Measurements from ENCODE around the gene GAGE12J. TPM values are rescaled to one million over a fixed set of nuclear protein-coding genes. Genes with fewer than 3 reads are reported as not detected.
"Not testable (repeated sequence)": the region's sequence is repeated elsewhere in the genome, so short reads cannot be mapped to it uniquely, and the experiment has no call there.

The GAGE12J gene
- total RNA-seq, 1 donor from 2014 or later = not detected

- no peak for DNase-seq (ENCODE audit: low read depth)
Observed at GRCh38 chrX:49310371-49310770, 11.5 kb upstream of the GAGE12J start.

GRCh38 chrX:49312176-49312575 is 9.7 kb upstream of the GAGE12J start:
- no peak for DNase-seq (ENCODE audit: low read depth)

- DNase-seq (ENCODE audit: low read depth) = no peak
Observed at GRCh38 chrX:49316085-49316484, 5.8 kb upstream of the GAGE12J start.

GRCh38 chrX:49322266-49322665 is 429 bp downstream of the GAGE12J start:
- DNase-seq (ENCODE audit: low read depth) = not testable (repeated sequence)

GRCh38 chrX:49323735-49324134 is 1.9 kb downstream of the GAGE12J start:
- DNase-seq (ENCODE audit: low read depth) = not testable (repeated sequence)

GRCh38 chrX:49330421-49330820 is 8.6 kb downstream of the GAGE12J start:
- DNase-seq (ENCODE audit: low read depth) = not testable (repeated sequence)

- not testable (repeated sequence) for DNase-seq (ENCODE audit: low read depth)
Observed at GRCh38 chrX:49331282-49331681, 9.4 kb downstream of the GAGE12J start, which contains the start of gene GAGE13. GAGE13 (plus strand) TSS chrX:49331582; CDS start chrX:49332738, 1,156 bp downstream.

- not testable (repeated sequence) for DNase-seq (ENCODE audit: low read depth)
Observed at GRCh38 chrX:49331841-49332240, 10.0 kb downstream of the GAGE12J start.

GRCh38 chrX:49341449-49341848 is 19.6 kb downstream of the GAGE12J start:
- DNase-seq (ENCODE audit: low read depth) = not testable (repeated sequence)

- DNase-seq (ENCODE audit: low read depth) = not testable (repeated sequence)
Observed at GRCh38 chrX:49344496-49345175, 22.8 kb downstream of the GAGE12J start.

GRCh38 chrX:49345402-49345801 is 23.6 kb downstream of the GAGE12J start:
- not testable (repeated sequence) for DNase-seq (ENCODE audit: low read depth)

- not testable (repeated sequence) for DNase-seq (ENCODE audit: low read depth)
Observed at GRCh38 chrX:49346150-49346549, 24.3 kb downstream of the GAGE12J start.

Other genes with a start within 250 kb of the GAGE12J start
- 4.3 and 9.4 TPM in 2 replicates for gene PRAF2, start 248.0 kb upstream of the GAGE12J start, total RNA-seq
- gene WDR45, start 242.2 kb upstream of the GAGE12J start, total RNA-seq = 39.8 and 62.7 TPM in 2 replicates
- 21.5 and 26.2 TPM in 2 replicates for gene GPKOW, start 198.3 kb upstream of the GAGE12J start, total RNA-seq
- gene MAGIX, start 159.3 kb upstream of the GAGE12J start, total RNA-seq = 5.3 and 8.5 TPM in 2 replicates
- 10.4 and 13.4 TPM in 2 replicates for gene PLP2, start 150.1 kb upstream of the GAGE12J start, total RNA-seq
- gene PRICKLE3, start 135.7 kb upstream of the GAGE12J start, total RNA-seq = 6.9 and 14.2 TPM in 2 replicates
- 0.10 and 0.52 TPM in 2 replicates for gene SYP, start 121.8 kb upstream of the GAGE12J start, total RNA-seq
- 0.05 TPM in 1 of 2 replicates, not detected in the other for gene CACNA1F, start 88.7 kb upstream of the GAGE12J start, total RNA-seq
- gene CCDC22, start 86.6 kb upstream of the GAGE12J start, total RNA-seq = 12.6 and 14.2 TPM in 2 replicates
- 0.05 TPM in 1 of 2 replicates, not detected in the other for gene FOXP3, start 57.3 kb upstream of the GAGE12J start, total RNA-seq
- 1.6 and 12.4 TPM in 2 replicates for gene PPP1R3F, start 52.2 kb upstream of the GAGE12J start, total RNA-seq
- gene GAGE10, start 18.4 kb upstream of the GAGE12J start, total RNA-seq = not detected in 2 replicates
- not detected in 2 replicates for gene GAGE13, start 9.5 kb downstream of the GAGE12J start, total RNA-seq
- not detected in 2 replicates for gene GAGE12C, start 210.1 kb downstream of the GAGE12J start, total RNA-seq
- not detected in 2 replicates for gene GAGE12D, start 219.7 kb downstream of the GAGE12J start, total RNA-seq
- not detected in 2 replicates for gene GAGE12E, start 229.3 kb downstream of the GAGE12J start, total RNA-seq
- not detected in 2 replicates for gene GAGE12F, start 238.8 kb downstream of the GAGE12J start, total RNA-seq
- gene GAGE12G, start 248.4 kb downstream of the GAGE12J start, total RNA-seq = not detected in 2 replicates

All from renal cortical epithelial cell (primary cell).